HG02610 (cell line): ENCODE data around the gene TMEFF1.
A peak's percentile ranks its signal among the peaks of the same experiment; 100 is the strongest.

Source experiments
- ATAC-seq: cut with Tn5 transposase; IDR thresholded peaks from one replicate; pipeline ENCODE4 v1.9.1; 2021; ENCODE audit warnings: mild to moderate bottlenecking, moderate library complexity; ENCODE audit not compliant: unreplicated experiment

TMEFF1 gene

GRCh38 chr9:100598641-100599145 is 125.7 kb downstream of the TMEFF1 start:
- ATAC-seq = peak; percentile 83

GRCh38 chr9:100600521-100601079 is 127.7 kb downstream of the TMEFF1 start:
- ATAC-seq = no peak

- peak; percentile 45 for ATAC-seq
These were observed 128.3 kb downstream of the TMEFF1 start for GRCh38 chr9:100601216-100601615.

- no peak for ATAC-seq
These were observed 129.4 kb downstream of the TMEFF1 start for GRCh38 chr9:100602342-100602801.

GRCh38 chr9:100605405-100605804 is 132.5 kb downstream of the TMEFF1 start:
- no peak for ATAC-seq

GRCh38 chr9:100619194-100619593 is 146.2 kb downstream of the TMEFF1 start:
- no peak for ATAC-seq

- ATAC-seq = peak; percentile 81
These were observed 146.7 kb downstream of the TMEFF1 start for GRCh38 chr9:100619665-100620064.

GRCh38 chr9:100623969-100624368 is 151.0 kb downstream of the TMEFF1 start:
- ATAC-seq = no peak

GRCh38 chr9:100626949-100627348 is 154.0 kb downstream of the TMEFF1 start:
- no peak for ATAC-seq
